ENCODE measurements around the gene ATCAY.

DNA sequence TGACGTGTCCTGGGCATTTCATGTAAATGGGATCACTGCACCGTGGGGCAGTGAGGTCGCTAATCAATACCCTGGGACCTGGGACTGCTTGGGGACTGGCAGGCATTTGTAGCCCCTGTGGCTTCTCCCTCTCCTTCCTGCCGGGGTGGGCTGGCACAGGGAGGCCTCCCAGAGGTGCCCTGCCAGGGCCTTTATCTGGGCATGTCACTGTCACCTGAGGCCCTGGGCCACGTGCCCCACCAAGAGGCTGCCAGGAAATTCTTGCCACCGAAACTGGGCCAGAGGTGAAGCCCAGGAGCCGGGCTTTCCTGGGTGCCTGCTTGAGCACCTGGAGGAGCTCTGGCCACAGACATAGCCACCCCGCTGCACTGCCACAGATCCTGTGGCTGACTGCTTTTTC lies 50.6 kb downstream of the ATCAY start:
- TF ChIP-seq POLR2AphosphoS5 (IDR thresholded peaks at IDR 0.05) (no peak), POLR2A (IDR thresholded peaks at IDR 0.05) (no peak)
- TF ChIP-seq, protein P1, sequence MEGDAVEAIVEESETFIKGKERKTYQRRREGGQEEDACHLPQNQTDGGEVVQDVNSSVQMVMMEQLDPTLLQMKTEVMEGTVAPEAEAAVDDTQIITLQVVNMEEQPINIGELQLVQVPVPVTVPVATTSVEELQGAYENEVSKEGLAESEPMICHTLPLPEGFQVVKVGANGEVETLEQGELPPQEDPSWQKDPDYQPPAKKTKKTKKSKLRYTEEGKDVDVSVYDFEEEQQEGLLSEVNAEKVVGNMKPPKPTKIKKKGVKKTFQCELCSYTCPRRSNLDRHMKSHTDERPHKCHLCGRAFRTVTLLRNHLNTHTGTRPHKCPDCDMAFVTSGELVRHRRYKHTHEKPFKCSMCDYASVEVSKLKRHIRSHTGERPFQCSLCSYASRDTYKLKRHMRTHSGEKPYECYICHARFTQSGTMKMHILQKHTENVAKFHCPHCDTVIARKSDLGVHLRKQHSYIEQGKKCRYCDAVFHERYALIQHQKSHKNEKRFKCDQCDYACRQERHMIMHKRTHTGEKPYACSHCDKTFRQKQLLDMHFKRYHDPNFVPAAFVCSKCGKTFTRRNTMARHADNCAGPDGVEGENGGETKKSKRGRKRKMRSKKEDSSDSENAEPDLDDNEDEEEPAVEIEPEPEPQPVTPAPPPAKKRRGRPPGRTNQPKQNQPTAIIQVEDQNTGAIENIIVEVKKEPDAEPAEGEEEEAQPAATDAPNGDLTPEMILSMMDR (IDR thresholded peaks at IDR 0.05): no peak

Data from gastroesophageal sphincter (tissue), 3 donors.